Tibial nerve (tissue), 3 donors: ENCODE measurements around the gene VWF.

Source experiments
- CTCF ChIP-seq, 5 experiments: fragments of 200-600 bp in 3 of 5; fragments of 450-650 bp in 2 of 5; sonication (generic) in 3 of 5; IDR thresholded peaks; one replicate each; pipeline ENCODE4 v1.5.1; 2016 to 2019; ENCODE audit warnings: antibody characterized with exemption in 5 of 5, mild to moderate bottlenecking in 3 of 5, moderate library complexity in 2 of 5
- POLR2A ChIP-seq, 2 donors: fragments of 450-650 bp; IDR thresholded peaks; one replicate each; pipeline ENCODE4 v1.6.1; 2017; ENCODE audit warnings: antibody characterized with exemption in 2 of 2, mild to moderate bottlenecking in 2 of 2, moderate library complexity in 2 of 2

DNA sequence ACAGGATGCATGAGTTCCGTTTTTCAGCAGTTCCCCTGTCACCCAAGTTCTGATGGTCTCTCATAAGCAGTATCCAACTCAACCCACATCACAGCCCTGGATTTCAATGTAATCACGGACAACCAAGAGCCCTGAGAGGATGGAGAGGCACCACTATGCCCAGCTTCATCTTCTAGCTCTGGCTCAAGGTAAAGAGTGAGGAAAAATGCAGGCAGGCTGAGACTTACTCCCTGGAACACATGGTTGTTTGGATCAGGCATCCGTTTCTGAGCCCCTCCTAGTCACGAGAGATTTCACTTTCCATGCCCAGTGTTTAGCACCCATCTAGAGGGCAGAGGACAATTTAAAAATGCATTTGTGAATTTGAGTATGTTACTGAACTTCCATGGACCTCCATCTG lies 224.4 kb downstream of the VWF start:
- no peak for TF ChIP-seq CTCF (IDR thresholded peaks at IDR 0.05)
- TF ChIP-seq POLR2A (IDR thresholded peaks at IDR 0.05), result no peak
